Activated CD4-positive, alpha-beta T cell treated with anti-CD3 and anti-CD28 coated beads, Interleukin-2, Interleukin-4, amounts not matched to agents 100 ng/mL and 50 ng/mL, durations not matched to agents 16 hours and 8 hours (primary cell): ENCODE measurements around the gene TWSG1.
"Not testable (repeated sequence)": the region's sequence is repeated elsewhere in the genome, so short reads cannot be mapped to it uniquely, and the experiment has no call there.

Source experiments
- DNase-seq: peaks from one replicate; pipeline ENCODE4 v3.0.0-alpha.2; 2020; ENCODE audit warnings: low spot score

Gene TWSG1

DNA sequence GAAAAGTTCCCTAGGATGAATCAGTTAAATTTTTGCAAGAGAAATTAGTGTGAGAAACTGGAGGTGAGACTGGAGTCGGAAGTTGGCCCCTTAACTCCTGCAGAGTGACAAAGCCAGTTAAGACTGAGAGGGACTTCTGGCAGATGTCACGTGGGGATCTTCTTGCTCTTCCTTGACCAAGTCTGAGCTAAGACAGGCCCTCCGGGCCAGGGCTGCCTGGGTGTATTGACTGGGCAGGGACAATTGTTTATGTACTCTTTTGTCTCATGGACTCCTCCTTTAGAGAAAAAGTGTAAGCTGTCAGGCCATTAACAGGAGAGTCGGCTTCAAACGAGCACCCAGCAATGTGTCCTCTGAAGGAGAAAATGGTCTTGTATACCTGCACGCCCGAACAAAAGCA lies 92.2 kb downstream of the TWSG1 start:
- no peak for DNase-seq

DNA sequence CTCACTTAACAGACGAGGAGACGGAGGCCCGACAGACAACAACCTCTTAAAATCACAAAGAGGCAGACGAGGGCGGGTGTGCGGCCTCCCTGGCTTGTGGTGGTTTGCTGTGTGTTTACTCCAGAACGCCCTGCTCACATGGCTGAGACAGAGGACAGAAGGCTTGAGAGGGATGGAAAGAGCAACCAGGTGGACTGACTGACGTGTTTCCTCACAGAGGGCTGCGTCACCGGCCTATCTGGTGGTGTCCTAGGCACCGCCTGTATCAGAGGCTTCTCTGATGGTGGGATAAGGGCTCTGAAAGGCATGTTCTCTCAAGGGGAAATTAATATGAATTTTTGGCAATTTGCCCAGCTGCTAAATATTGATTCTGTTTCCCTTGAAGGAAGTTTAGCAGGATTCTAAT lies 93.7 kb downstream of the TWSG1 start:
- DNase-seq = no peak

DNA sequence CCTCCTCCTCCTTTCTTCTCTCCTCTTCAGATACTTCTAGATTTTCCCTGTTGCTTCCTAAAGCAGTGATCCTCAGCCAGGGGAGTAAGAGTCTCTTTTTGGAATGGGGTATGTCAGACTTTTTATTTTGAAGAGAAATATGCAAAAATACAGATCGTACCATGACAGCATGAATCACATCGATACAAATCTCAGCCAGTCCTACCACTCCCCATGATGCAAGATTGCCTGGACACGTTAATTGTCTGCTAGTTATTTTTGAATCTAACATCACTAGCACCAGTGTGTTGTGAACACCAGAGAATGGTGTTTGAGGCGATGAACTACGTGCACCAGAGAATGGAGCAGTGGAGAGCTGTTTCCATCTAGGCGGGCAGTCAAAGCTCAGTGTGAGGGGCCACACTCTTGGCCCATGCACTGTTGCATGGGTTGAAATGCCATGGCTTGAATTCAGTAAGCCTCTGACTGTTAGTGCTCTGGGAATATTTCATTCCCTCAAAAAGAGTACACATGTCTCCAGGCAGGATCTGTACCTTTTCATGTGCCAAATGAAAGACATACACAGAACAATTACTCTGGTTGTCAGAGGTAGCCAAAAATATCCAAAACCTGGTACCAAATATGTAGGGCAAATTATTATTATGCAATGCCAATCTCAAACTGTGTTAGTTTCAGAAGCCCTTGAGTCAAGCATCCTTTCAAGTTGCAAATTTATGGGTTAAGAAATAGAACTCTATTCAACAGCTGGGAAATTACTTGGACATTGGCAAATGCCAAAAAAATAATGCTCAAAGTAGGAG lies 94.5 kb downstream of the TWSG1 start:
- no peak for DNase-seq

DNA sequence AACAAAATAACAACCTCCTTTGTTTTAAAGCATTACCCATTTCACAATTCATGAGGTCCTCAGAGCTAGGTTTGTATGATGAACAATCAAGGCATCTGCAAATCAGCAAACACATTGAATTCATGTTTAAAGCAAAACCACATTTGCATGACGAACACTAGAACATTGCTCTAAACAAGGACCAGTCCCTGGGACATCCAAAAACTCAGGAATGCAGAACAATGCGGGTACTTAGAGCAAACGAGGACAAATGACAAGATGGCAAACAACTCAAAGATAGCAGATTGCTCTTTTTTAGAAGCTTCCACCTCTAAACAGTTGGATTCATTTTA lies 95.1 kb downstream of the TWSG1 start:
- no peak for DNase-seq

DNA sequence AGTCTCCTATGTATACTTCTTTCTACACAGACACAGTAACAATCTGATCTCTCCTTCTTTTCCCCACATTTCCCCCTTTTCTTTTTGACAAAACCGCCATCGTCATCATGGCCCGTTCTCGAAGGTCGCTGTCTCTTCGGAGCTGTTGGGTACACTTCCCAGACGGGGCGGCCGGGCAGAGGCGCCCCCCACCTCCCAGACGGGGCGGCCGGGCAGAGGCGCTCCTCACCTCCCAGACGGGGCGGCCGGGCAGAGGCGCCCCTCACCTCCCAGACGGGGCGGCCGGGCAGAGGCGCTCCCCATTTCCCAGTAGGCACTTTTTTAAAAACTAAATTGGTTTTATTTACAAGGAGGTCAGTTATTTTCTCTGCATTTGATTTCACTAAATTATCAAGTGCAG lies 95.7 kb downstream of the TWSG1 start:
- not testable (repeated sequence) for DNase-seq

DNA sequence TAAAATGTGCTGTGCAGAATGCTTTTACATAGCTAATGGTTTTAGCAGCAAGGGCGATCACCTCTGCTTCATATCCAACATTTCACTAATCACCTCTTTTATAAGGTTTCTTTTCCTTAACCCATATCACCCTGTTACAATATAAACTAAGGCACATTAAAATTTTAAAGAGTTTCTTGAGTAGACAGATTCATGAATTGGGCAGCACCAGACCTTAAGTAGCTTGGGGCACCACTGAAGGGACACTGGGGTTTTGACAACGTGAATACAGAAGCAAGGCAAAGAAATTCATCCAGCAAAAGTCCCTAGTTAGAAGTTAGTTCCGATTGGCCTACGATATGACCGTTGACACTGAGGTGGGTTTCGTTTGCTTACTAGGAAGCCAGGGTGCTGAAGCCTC lies 96.7 kb downstream of the TWSG1 start:
- no peak for DNase-seq

DNA sequence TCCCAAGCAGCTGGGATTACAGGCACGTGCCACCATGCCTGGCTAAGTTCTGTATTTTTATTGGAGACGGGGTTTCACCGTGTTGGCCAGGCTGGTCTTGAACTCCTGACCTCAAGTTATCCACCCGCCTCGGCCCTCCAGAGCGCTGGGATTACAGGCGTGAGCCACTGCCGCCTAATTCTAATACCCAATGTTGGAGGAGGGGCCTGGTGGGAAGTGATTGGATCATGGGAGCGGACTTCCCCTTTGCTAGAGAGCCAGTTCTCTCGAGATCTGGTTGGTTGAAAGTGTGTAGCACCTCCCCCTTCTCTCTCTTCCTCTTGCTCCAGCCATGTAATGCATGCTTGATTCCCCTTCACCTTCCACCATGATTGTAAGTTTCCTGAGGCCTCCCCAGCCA lies 98.5 kb downstream of the TWSG1 start:
- DNase-seq = not testable (repeated sequence)

DNA sequence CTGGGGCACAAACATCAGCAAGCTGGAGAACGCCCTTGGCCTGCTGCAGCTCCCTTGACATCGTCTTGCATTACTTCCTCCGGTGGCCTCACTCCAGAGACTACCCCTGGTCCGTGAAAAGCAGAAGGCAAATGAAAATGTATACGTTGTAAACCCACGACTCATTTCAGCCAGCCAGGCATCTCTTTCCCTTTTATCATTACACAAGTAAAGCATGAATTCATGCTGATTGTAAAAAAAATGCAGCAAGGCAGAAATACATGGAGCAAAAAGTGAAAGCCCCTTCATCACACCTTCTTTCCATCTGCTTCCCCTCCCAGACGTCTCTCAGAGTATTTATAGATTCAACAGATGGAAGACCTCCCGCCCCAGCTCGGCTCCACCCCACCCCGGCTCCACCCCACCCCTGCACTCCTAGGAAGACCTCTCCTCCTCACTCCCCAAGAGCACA lies 99.1 kb downstream of the TWSG1 start:
- DNase-seq = no peak

DNA sequence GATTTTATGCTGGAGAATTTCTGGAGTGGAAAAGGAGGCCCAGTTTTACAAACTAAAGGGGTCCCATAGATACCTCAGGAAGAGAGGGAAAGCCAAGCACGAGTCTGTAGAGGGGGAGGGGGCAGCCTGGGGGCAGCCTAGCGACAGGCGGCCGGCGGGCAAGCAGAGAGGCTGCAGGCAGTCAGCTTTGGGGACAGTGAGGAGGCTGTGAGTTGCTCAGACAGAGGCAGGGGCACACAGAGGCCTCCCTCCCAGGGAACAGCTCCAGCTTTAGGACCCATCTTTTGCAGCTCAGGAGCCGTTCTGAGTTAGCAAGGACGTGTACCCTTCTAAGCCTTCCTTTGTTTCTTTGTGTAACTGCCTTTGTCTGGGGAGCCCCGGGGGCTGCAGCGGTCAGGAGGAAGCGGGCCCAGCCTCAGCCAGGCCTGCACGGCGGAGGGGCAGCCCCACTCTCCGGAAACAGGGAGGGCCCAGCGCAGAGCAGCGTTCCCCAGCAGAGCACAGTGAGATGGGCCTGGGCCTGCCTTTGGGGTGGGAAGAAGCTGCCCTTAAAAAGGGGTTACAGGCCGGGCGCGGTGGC lies 99.6 kb downstream of the TWSG1 start:
- no peak for DNase-seq

DNA sequence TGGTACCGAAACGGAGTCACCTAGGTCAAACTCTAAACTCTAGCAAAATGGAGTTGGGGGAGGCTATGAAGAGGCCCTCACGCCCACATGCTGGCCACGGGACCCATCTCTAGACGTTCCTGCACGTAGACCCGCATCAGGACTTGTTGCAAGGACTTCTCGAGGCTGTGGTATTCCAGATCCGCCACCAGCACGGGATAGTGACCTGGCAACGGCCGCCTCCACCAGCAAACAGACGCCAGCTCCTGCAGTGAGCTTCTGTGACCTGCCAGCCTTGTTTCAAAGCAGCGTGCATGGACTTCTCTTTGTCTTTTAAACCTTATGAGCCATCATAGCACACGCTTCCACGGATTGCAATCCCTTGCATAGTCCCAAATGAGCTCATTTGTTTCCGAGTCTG lies 100.5 kb downstream of the TWSG1 start:
- DNase-seq = no peak

DNA sequence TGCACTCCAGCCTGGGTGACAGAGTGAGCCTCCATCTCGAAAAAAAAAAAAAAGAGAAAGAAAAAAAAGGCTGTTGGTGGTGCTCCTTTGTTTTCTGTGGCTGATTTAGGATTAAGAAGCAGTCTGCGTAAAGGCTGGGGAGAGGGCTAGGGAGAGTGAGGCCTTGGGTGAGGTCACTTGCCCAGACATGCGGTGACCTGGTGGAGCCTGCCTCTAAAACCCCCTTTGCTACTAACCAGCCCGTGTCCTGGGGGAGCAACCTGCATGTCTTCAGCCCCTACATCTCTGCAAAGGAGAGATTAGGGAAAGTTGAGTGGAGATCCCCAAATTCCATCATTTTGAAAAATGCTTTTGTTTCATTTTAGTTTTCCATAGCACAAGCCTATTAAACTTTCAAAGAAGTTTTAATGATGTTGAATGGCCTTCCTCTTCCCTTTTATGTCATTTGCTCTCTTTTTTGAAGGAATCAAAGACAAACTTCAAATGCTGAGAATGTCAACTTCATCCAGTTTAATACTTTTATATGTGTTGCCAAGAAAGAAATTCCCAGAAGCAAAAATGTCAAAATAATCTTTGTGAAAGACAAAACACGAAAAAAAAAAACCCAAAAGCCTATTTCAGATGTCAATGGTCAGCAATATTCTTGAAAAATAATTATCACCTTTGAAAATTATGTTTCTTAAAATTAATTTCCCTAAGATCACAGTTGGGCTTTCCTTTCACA lies 101.8 kb downstream of the TWSG1 start:
- no peak for DNase-seq

DNA sequence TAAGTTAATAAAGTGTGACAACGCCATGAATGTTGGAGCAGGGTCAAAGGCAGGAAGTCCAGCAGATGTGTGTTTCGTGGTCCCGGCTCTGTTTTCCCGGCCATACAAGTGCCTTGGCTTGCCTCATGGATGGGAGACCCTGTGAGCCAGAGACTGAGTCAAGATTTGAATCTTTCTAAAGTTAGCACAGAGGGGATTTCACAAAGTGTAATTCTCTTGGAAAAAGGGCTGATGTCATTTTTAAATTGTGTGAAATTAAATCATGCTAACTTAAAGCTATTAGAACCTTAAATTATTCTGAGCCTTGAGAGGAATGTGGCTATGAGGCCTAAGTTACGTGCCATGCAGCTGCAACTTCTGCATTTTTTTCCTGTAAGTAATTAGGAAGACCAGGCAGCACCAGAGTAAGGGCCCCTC lies 102.5 kb downstream of the TWSG1 start:
- DNase-seq = no peak

DNA sequence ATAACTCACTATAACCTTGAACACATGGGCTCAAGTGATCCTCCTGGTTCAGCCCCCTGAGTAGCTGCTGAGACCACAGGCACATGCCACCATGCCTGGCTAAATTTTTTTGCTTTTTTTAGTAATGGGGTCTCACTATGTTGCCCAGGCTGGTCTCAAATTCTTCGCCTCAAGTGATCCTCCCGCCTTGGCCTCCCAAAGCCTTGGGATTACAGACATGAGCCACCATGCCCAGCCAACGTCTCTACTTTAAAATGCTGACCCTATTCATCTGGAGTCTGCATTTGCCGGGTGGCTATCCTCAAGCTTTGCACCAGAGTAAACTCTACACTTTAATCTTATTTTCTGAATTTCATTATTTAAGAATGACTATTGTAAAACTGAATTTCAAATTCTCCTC lies 103.1 kb downstream of the TWSG1 start:
- DNase-seq = no peak

DNA sequence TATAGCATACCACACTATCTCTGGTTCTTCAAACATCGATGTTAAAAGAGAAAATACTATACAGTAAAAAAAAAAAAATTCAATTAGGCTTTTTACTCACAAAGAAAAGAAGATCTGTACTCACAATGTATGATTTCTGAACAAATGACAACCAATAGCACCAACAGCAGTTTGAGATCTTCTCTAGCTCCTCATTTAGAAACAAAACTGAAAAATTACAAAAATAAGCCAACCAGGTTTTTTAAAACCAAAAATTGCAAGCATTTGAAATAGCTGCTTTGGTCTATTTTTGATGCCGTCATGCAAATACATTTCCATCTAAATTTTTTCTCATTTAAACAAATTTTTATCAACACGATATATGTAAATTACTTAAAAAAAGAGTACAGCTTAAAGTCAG lies 106.5 kb downstream of the TWSG1 start:
- DNase-seq = no peak

DNA sequence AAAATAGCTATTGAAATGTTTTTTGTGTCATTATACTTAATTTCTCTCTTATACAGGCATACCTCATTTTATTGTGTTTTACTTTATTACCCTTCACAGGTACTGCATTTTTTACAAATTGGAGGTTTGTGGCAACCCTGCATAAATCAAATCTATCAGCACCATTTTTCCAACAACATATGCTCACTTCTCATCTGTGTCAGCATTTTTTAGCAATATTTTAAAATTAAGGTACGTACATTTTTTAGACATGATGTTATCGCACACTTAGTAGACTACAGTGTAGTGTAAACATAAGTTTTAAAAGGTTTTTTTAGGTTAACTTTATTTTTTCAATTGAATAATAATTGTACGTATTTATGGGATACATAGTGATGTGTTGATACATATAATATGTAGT lies 110.0 kb downstream of the TWSG1 start:
- no peak for DNase-seq

DNA sequence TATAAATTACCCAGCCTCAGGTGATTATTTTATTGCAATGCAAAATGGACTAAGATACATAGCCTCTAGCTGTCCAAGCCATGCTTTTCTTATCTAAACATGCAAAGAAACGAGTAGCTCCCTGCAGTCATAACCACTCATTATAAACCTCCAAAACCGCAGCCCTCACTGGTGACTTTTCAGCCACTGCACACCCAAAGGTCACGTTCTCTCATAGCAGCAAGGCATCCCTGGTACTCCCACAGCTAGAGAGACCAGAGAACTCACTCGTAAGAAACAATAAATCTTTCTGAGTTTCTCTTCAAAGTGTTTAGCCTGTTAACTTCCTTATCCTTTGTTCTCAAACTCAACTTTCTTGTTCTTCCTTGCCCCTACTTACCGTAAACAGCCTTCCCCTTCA lies 112.3 kb downstream of the TWSG1 start:
- DNase-seq = no peak

DNA sequence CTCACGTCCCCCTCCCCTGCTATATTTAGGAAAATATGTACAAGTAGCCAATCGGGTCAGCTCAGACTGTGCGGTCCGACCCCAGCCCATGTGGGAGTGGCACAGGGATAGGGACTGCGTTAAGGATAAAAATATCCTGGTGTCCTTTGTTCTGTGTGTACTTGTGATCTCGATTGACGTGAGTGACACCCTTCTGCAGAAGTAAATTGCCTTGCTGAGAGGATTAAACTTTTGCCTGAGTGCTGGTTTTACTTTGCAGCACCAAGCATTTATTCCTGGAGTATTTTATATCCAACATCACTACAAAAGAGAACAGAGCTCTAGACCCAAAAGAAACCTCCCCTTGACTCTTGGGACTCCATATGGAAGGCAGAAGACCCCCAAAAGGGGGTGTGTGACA lies 112.8 kb downstream of the TWSG1 start:
- DNase-seq = no peak

DNA sequence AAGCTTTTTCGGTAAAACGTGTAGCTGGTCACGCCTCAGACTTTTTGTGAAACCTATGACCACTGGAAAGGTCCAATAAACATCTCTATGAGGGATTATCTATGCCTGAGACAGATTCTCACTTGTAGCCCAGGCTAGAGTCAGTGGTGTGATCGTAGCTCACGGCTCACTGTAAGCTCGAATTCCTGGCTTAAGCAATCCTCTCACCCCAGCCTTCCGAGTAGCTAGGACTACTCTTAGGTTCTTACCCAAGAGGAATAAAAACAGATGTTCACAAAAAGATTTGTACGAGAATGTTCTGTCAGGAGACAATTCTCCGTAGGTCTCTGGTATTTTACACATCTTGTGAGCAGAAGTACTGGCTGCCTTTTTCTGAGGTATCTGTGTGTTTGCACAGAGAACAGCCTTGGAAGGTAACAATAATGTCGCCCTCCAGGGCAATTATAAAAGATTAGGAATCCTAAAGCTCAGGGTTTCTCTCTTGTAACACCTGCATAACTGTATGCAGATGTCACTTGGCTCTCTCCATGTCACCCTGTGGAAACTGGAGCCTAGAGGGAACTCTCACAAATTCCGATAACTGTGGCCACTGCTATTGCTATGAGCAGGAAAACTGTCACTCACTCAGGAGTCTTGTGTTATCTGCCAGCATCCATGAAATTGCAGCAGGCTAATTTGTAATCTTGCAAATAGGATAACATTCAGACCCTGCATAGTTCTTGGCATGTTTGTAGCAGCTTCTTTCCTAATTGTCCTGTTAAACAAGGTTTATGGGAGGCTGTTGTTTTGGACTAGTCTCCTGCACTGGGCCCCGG lies 115.2 kb downstream of the TWSG1 start:
- DNase-seq = no peak

DNA sequence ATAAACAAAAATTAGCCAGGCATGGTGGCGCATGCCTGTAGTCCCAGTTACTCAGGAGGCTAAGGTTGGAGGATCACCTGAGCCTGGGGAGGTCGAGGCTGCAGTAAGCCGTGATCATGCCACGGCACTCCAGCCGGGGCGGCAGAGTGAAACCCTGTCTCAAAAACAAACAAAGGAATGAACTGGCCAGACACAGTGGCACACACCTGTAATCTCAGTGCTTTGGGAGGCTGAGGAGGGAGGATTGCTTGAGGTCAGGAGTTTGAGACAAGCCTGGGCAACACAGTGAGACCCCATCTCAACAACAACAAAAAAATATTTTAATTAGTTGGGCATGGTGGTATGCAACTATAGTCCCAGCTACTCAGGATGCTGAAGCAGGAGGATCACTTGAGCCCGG lies 116.3 kb downstream of the TWSG1 start:
- not testable (repeated sequence) for DNase-seq
